GM12891 (cell line): ENCODE results near the gene CHRDL2.

ENCODE experiments used
- PAX5 ChIP-seq: IDR thresholded peaks from 2 replicates; pipeline ENCODE4 v1.6.1; 2011; ENCODE audit warnings: low read length, moderate library complexity, mild to moderate bottlenecking; ENCODE audit not compliant: insufficient read depth, severe bottlenecking
- POLR2A ChIP-seq: IDR thresholded peaks from 2 replicates; pipeline ENCODE4 v1.6.1; 2011; ENCODE audit warnings: low read depth, low read length, control low read depth
- POLR2AphosphoS5 ChIP-seq: IDR thresholded peaks from 2 replicates; pipeline ENCODE4 v1.6.1; 2011; ENCODE audit warnings: low read depth, low read length, control low read depth
- POU2F2 ChIP-seq: IDR thresholded peaks from 2 replicates; pipeline ENCODE4 v1.6.1; 2011; ENCODE audit warnings: low read depth, mild to moderate bottlenecking, control low read depth, low read length, moderate library complexity
- SPI1 ChIP-seq: IDR thresholded peaks from 2 replicates; pipeline ENCODE4 v1.6.1; 2011; ENCODE audit warnings: low read depth, low read length, control low read depth
- TAF1 ChIP-seq: IDR thresholded peaks from 2 replicates; pipeline ENCODE4 v1.6.1; 2011; ENCODE audit warnings: low read depth, low read length, control low read depth

DNA sequence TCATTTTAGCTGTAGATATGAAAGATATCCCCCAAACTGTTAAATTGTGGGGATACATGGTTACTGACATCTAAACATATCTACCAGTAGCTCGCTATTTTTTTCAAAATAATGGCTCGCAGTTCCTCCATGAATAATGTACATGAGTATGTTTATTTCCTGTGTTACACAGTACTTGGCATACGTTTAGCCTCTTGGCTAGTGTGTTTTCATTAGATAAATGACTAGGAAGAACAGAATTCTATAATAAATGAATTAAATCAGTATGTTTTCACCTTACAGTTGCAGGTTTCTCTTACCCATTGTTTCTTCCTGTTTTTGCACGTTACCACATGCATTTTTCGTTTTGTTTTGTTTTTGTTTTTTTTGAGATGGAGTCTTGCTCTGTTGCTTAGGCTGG, 39.2 kb upstream of the CHRDL2 start:
- TF ChIP-seq POLR2A (no peak), POLR2AphosphoS5 (no peak), TAF1 (no peak), POU2F2 (no peak), PAX5 (no peak), SPI1 (no peak)
